HG02678 (cell line): ENCODE measurements around the gene COX19.

ENCODE experiments used
- ATAC-seq: cut with Tn5 transposase; IDR thresholded peaks from one replicate; pipeline ENCODE4 v1.9.1; 2021; ENCODE audit warnings: mild to moderate bottlenecking, moderate library complexity; ENCODE audit not compliant: unreplicated experiment

COX19 gene

DNA sequence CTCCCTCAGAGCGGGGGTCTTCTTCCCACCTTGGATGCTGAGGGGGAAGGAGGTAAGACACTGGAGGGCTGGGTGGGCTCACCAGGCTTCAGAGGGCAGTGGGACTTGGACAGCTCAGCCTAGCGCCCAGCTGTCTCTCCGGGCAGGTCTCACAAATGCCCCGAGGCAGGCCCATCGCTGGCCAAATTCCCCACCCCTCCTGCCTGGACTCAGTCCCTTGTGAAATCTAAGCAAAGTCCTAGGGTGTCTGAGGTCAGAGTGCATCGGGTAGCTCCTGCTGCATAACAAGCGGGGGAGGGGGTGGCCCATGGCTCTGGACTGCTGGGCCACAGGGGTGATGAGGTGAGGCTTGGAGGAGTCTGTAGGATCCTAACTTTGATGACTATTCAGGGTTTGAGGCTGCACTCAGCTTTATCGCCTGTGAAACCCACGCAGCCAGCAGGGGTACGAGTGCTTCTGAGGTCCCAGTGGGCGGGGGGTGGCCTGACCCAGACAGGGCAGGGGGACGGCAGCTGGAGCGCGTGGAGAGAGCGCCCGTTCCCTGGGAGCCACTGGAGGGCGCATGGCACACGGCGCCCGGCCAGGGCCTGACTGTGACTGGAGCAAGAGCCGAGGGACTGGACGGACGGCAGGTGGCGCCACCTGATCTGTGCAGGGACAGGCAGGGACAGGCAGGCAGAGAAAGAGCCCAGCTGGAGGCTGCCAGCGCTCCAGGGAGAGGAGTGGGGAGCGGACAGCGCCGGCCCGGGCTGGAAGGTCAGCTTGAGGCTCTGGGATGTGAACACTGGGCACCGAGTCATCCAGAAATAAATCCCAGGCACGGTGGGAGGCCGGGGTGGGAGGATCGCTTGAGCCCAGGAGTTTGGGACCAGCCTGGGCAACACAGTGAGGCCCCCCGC, 17.6 kb upstream of the COX19 start:
- peak; percentile 84 for ATAC-seq

DNA sequence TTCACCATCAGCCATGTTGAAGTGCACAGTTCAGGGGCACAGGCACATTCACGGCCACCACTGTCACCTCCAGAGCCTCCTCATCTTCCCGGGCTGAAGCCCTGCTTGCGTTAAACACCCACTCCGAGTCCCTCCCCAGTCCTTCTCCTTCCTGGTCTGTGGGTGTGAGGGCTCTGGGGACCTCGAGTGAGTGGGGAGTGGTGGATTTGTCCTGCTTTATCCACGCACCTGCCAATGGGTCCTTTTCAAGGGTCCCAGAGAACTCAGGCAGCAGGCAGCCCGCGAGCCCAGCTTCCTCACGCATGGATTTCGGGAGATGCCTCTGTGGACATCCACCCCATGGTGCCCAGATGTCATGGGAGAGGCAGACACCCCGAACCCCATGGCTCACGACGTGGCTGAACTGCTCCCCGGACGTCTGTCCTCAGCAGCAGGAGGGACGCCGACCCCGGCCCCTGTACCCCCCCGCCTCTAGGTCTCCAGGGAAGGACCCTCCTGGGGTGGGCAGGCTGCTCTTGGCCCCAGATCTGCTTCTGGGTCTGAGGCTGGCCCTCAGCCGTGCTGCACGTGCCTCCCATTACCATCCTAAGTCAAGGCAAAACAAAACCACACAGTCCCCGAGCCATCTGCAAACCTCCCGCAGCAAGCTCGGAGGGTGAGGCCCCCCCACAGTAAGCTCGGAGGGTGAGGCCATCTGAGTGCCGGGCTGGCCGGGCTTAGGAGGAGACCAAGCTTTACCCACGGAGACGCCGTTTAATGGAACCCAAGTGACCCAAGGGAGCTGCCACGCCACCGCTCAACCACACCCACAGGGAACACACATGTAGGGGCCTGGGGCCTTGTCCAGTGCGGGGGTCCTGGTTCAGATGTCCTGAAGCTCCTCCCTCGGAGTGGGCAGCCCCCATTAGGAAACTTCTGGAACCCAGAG, 16.6 kb upstream of the COX19 start:
- no peak for ATAC-seq

DNA sequence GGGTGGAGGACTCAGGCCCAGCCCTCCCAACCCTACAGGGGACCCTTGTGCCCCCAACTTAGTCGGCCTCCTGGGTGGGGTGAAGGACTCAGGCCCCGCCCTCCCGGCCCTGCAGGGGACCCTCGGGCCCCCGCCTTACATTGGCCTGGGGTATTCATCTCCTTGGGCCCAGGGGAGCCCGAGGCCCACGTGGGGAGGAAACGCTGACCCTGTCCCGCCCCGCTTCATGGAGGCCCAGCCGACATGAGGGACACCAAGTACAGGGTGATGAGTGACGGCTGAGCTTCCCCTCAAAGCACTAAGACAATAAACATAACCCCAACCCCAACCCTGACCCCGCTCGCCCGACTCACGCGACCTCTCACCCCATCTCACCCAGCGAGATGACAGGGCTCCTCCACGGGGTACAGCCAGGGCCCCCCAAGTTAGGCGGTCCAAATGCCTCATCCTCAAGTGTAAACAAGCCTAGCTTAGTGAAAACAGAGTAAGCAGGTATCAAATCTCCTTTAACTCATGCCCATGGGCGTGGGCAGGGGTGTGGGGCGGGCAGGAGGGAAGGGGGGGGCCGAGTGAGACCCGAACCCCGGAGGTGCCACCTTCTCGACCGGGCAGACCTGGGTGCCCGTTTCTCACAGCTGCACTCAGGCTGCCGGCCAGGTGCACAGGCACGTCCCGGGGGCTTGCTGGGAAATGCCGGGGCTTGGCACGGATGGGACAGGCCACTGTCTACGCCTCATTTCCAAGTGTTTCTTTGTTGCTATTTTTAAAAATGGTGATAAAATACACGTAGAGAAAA, 15.8 kb upstream of the COX19 start:
- no peak for ATAC-seq

DNA sequence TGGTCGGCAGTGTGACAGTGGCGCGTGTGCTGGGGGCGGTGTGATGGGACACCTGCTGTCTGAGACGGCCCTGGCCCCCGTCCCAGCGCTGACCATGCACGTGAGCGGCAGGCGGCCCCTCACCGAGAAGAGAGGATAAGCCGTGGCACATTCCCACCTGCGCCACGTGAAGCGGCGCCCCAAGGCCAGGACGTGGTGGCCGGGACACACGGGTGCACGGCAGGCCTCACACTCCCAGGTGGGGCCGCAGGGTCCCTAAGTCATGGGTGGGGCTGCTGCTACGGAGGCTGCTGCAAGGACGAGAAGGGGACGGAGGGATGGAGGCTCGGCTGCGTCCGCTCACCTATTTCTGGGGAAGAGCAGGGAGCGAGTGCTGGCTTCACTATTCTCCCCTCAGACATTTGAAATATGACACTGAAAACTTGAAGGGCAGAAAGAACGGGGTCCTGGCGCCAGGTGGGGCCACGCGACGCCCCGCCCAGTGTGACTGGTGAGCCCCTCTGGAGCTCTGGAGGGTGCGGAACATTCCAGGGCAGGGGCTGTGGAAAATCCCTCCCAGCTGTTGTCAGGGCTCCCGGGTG, 15.1 kb upstream of the COX19 start:
- ATAC-seq, result no peak

DNA sequence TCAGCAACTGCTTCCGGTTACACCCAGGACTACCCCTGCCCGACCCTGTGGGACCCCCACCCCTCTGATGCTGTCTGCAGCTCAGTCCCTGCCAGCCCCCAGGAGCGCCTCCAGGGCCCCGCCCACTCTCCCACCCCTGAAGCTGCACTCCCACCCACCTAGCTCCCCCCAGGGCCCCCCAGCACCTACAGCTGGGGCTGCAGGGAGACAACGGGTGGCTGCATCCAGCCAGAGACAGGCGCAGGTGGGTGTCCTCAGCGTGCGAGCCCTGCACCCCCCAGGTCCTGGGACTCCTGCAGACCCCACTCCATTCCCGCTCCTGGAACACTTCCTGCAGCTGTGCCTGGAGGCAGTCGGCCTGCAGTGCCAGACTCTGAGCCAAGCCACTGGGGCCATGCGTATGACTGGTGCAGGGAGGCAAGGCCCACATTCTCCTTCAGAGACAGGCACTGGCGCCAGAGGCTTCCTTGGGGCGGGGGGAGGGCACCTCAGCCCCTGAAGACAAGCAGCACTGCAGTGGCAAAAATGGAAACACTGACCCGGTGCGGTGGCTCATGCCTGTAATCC, 13.7 kb upstream of the COX19 start:
- ATAC-seq, result no peak

DNA sequence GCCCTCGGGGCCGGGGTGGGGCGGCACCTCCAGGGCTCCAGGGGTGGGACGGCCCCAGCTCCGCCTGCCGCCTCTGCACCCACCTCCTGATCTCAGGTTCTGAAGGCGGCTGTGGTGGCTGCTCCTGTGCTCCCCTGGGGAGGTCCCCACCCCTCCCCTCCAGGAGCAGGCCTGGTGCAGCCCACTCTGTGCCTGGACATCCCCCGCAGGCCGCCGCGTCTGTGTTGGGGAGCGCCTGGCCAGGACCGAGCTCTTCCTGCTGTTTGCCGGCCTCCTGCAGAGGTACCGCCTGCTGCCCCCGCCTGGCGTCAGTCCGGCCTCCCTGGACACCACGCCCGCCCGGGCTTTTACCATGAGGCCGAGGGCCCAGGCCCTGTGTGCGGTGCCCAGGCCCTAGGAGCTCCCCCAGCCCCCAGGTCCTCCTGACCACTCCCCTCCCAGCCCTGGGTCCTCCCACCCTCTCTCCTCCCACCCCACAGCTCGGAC, 13.1 kb upstream of the COX19 start:
- no peak for ATAC-seq

DNA sequence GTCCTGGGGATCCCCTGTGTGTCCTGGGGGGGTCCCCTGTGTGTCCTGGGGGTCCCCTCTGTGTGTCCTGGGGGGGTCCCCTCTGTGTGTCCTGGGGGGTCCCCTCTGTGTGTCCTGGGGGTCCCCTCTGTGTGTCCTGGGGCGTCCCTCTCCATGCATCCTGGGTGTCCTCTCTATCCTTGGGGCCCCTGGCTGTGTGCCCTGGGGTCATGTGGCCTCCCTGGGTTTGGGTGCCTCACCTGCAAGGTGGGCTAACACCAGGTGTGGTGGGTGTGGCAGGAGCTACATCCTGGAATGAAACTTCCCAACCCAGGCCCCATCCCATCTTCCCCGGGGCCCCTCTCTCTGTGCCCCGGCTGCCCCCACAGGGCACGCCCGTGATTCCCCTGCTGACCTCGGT, 12.6 kb upstream of the COX19 start:
- ATAC-seq, result no peak

DNA sequence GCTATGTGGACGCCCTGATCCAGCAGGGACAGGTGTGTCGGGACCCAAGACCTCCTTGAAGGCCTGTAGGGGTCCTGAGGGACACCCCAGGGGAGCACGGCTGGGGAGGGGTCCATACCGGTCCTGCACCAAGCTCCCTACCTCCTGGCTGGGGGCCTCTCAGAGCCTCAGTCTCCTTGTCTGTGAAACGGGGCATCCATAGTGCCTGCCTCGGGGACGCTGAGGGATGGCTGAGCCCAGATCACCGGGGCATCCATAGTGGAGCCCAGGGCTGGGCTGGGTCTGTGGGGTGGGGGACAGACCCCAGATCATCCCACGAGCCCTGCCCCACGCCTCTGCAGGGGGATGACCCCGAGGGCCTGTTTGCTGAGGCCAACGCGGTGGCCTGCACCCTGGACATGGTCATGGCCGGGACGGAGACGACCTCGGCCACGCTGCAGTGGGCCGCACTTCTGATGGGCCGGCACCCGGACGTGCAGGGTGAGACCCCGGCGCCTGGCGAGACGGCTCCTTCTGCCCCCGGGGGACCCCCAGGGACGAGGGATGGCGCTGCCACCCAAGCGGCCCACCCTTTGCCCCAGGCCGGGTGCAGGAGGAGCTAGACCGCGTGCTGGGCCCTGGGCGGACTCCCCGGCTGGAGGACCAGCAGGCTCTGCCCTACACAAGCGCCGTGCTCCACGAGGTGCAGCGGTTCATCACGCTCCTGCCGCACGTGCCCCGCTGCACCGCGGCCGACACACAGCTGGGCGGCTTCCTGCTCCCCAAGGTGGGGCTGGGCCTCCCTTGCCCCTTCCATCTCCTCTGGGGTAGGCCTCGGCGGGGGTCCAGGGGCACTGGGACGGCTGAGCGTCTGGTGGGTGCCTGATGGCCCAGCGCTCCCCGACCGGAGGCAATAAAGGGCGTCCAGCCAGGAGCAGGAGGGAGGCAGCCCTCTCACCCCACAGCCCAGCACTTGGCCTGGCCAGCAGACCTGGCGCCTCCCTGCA, 11.7 kb upstream of the COX19 start:
- no peak for ATAC-seq

- ATAC-seq, result no peak
These were observed 10.8 kb upstream of the COX19 start for GRCh38 chr7:985915-986741.

DNA sequence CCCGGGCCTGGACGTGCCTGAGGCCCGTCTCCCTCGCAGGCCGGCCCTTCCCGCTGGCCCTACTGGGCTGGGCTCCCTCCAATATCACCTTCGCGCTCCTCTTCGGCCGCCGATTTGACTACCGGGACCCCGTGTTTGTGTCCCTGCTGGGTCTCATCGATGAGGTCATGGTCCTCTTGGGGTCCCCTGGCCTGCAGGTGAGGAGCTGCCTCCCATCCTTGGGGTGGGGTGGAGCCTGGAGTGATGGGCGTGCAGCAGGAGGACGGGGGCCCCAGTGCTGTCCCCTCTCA, 9.7 kb upstream of the COX19 start:
- ATAC-seq, result no peak

GRCh38 chr7:984361-985126, 9.2 kb upstream of the COX19 start:
- no peak for ATAC-seq

DNA sequence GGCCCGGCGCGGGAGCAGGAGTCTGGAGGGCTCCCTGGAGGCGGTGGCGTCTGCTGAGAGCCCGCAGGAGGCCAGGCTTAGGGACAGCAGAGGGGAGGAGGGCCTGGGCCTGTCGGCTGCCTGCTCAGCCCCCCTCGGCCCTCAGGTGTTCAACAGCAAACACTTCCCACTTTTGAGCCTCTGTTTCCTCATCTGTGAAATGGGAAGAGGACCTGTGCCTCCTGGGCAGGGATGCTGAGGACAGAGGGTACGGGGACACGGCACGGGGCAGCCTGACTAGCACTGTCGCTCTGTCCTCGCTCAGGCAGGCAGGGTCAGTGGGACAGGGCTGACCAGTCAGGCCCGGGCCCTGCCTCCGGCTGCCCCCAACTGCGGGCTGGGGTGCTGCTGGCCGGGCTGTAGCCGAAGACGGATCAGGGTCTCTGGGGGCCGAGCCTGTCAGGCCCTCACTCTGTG, 8.3 kb upstream of the COX19 start:
- no peak for ATAC-seq

DNA sequence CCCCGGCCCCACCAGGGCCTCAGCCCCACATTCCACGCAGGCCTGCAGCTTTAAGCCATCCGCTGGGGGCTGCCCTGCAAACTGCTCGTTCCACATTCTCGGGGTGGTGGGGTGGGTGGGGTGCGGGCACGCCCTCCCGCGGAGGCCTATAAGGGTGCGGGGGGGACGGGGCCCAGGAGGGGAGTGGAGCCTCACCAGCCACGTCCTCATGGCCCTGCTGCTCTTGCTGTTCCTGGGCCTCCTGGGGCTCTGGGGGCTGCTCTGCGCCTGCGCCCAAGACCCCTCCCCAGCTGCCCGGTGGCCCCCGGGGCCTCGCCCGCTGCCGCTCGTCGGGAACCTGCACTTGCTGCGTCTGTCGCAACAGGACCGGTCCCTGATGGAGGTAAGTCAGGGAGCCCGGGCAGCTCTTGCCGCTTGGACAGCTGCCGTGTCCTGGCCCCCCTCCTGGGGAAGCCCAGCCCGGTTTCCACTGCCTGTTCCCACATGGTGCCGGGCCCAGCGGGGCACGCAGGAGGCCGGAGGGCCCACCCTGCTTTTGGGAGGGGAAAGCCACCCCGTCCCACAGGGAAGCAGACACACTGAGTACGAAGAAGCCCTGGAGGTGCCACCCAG, 7.8 kb upstream of the COX19 start, which contains the start of gene CYP2W1:
CYP2W1 (plus strand) TSS at position 178 of the 612 bp plus-strand sequence; CDS start at position 209, 31 bp downstream.
- no peak for ATAC-seq

- no peak for ATAC-seq
These were observed 7.2 kb upstream of the COX19 start for GRCh38 chr7:982511-983003.

GRCh38 chr7:981793-982510, 6.6 kb upstream of the COX19 start:
- no peak for ATAC-seq
